HG02798 (cell line): ENCODE results near the gene FTO.

ENCODE experiments used
- ATAC-seq: cut with Tn5 transposase; IDR thresholded peaks from one replicate; pipeline ENCODE4 v1.9.1; 2021; ENCODE audit warnings: mild to moderate bottlenecking; ENCODE audit not compliant: unreplicated experiment, poor library complexity

The FTO gene

GRCh38 chr16:53745753-53746266 lies 41.9 kb downstream of the FTO start:
- ATAC-seq, result no peak

GRCh38 chr16:53752560-53752959 lies 48.6 kb downstream of the FTO start:
- ATAC-seq, result no peak

DNA sequence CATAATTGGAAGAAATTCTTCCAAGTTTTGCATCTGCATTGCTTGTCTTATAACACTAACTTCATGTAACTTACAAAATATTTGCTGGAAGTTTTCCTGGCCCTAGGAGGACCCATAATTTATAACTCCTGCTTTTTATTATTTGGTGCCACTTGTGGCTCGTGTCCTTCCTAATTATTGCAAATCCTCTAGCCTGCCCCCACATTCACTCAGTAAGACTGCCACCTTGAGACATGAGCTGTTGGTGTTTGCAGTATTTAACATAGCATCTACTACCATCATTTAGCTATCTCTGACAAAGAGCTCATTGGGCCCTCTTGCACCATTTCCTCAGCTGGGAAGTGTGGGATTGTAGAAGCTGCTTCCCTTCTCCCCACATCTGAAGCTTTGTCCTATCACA lies 49.5 kb downstream of the FTO start:
- no peak for ATAC-seq

GRCh38 chr16:53755026-53755910 lies 51.3 kb downstream of the FTO start:
- ATAC-seq, result no peak

GRCh38 chr16:53756275-53756996 lies 52.5 kb downstream of the FTO start:
- ATAC-seq, result no peak

DNA sequence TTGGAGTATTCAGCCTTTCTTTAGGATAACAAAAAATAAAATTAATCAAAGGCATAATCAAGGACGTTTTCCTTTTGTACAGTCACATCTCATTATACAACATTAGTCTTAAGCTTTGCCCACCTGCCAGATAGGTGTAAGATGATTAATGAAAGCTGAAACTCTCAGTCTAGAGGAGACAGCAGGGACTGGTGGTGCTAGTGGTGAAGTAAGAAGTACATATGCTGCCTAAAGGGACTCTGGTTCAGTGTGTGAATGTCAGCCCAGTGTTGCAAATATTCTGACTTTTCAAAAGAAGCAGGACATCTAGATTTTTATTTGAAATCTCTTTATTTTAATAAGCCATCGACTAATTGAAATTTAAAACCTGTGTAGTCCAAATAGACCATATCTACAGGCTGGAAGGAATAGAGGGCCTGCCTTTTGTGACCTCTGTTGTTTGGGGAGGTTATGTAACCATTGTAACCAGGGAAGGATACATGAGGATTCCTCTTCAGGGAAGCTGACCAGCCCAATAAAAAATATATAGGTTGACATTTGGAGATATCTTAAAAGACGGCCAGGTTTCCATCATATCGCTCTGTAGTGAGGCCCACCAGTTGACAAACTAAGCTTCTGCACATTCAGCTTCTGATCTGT lies 54.1 kb downstream of the FTO start:
- ATAC-seq, result no peak

- ATAC-seq, result no peak
These were observed 58.2 kb downstream of the FTO start for GRCh38 chr16:53761962-53762703.

GRCh38 chr16:53766304-53767016 lies 62.5 kb downstream of the FTO start:
- no peak for ATAC-seq

GRCh38 chr16:53768167-53768566 lies 64.2 kb downstream of the FTO start:
- ATAC-seq, result no peak

DNA sequence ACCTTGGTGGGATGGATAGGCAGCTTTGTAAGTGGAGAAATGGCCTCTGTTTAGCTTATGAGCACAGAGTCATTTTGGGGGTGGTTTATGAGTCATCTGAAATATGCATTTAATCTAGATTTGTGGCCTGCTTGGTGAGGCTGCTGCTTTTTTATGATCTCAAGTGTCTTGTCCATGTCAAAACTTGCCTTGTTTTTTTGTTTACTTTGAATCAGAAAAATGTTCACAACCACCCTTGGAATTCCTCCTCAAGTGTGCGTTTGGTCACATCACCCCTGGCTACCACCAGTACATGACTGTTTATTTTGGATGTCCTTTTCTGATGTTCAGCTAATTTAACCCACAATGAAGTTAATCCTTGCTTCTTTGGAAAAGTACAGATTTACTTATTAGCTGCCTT lies 64.6 kb downstream of the FTO start:
- ATAC-seq, result no peak

DNA sequence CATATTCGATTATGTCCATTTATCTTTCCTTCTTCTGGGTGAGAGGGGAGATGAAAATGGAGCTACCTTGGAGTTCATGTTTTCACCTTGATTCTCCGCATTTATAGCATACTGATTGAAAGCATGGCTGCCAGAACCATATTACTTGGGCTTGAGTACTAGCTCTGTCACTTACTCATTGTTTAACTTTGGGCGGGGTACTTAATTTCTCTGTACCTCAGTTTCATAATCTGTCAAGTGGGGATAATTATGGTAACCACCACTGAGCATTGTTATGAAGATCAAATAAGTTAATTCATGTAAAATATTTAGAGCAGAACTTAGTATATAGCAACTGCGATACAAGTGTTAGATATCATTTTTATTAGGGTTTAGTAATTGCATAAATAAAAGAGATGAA lies 65.2 kb downstream of the FTO start:
- ATAC-seq, result no peak

- no peak for ATAC-seq
These were observed 65.8 kb downstream of the FTO start for GRCh38 chr16:53769787-53770186.

GRCh38 chr16:53770641-53771040 lies 66.7 kb downstream of the FTO start:
- no peak for ATAC-seq

DNA sequence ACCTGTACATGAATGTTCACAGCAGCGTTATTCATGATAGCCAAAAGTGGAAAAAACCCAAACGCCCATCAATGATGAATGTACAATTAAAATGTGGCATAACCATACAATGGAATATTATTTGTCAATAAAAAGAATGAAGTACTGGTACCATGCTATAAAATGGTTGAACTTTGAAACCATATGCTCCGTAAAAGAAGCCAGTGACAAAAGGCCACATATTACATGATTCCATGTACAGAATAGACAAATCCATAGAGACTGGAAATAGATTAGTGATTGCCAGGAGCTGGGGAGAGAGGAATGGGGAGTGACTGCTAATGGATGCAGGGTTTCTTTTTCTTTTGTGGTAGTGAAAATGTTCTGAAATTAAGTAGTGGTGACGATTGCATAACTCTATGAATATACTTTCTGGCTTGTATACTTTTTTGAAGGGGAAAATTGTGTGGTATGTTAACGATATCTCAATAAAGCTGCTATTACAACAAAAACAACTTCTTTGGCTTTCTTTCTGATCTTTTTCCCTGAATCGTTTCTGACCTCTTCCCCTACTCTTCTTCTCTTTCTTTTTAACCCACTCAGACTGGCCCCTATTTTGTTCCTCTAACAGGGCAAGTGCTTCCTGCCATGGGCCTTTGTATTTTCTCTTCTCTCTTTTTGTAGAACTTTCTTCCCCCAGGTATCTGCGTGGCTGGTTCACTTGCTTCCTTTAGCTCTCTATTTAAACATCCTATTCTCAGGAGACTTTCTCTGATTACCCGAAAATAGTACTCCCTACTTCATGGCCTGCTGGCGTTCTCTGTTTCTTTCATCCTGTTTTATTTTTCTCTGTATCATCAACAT lies 67.9 kb downstream of the FTO start:
- ATAC-seq, result no peak

DNA sequence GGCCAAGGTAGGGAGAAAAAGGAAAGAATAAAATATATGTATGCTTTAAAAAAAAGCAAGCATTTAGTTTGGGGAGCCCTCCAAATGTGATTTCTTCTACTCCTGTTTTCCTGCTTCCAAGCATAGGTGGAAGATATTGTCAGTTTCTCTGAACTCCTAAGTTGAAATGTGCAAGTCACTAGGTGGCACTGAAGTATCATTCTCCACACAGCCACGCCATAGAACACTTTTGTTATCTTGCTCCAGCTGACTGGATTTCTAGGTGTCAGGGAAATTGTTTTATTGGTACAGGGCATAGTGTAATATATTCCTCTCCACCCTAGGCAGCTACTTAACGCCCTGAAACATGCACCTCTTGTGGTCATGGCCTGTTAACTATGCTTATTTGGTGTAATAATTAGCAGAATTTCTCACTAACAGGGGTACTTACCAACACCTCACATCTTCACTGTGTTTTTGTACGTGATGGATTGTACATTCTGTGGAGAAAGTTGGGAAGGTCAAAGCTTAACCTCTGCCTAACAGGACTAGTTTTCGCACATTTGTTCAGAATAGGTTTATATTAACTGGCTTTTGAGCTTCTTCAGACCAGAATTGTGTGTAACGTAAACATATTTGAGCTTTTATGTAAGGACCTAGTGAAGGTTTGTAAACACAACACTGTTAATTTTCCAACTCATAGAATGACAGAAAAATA lies 69.3 kb downstream of the FTO start:
- ATAC-seq, result no peak

GRCh38 chr16:53773881-53774280 lies 69.9 kb downstream of the FTO start:
- no peak for ATAC-seq

GRCh38 chr16:53775106-53775820 lies 71.3 kb downstream of the FTO start:
- ATAC-seq, result no peak
